Activated naive CD8-positive, alpha-beta T cell treated with anti-CD3 and anti-CD28 coated beads, Interleukin-2, amount 10 ng/mL, durations not matched to agents 7 days and 5 days (primary cell): ENCODE data around the gene ATP9B. TPM values are rescaled to one million over a fixed set of nuclear protein-coding genes. Genes with fewer than 3 reads are reported as not detected.

Source experiments
- ATAC-seq: fragments of 150-1000 bp; cut with Tn5 transposase; one replicate; pipeline ENCODE4 v1.10.0; 2021; ENCODE audit warnings: low read depth, moderate library complexity
- POLR2A ChIA-PET: fragments of 350-600 bp; sonication (Branson Sonifier 250); formaldehyde crosslinking; loops from one replicate; lab custom pipeline; 2021; ENCODE audit warnings: antibody characterized with exemption; lab: Charles Lee
- DNase-seq: peaks from one replicate; pipeline ENCODE4 v3.0.0; 2021
- H3K27ac Mint-ChIP-seq: one replicate; pipeline ENCODE4 v1.8.0; 2022; ENCODE audit warnings: mild to moderate bottlenecking, mixed read lengths
- H3K27me3 Mint-ChIP-seq: one replicate; pipeline ENCODE4 v1.8.0; 2022; ENCODE audit warnings: mild to moderate bottlenecking, moderate library complexity, mixed read lengths
- H3K36me3 Mint-ChIP-seq: one replicate; pipeline ENCODE4 v1.8.0; 2021; ENCODE audit warnings: mild to moderate bottlenecking, mixed read lengths
- H3K4me1 Mint-ChIP-seq: one replicate; pipeline ENCODE4 v1.8.0; 2021; ENCODE audit warnings: mixed read lengths
- H3K4me3 Mint-ChIP-seq: one replicate; pipeline ENCODE4 v1.8.0; 2022; ENCODE audit warnings: mild to moderate bottlenecking, moderate library complexity, mixed read lengths
- H3K9me3 Mint-ChIP-seq: one replicate; pipeline ENCODE4 v1.8.0; 2021; ENCODE audit warnings: mixed read lengths
- total RNA-seq, 2 experiments: library from RNA; stranded (reverse); gene quantifications; one replicate each; pipeline ENCODE4 v1.2.3, GENCODE V29; 2021

ATP9B gene
- total RNA-seq, 2 experiments from 2014 or later = 34.2 to 39.0 TPM

DNA sequence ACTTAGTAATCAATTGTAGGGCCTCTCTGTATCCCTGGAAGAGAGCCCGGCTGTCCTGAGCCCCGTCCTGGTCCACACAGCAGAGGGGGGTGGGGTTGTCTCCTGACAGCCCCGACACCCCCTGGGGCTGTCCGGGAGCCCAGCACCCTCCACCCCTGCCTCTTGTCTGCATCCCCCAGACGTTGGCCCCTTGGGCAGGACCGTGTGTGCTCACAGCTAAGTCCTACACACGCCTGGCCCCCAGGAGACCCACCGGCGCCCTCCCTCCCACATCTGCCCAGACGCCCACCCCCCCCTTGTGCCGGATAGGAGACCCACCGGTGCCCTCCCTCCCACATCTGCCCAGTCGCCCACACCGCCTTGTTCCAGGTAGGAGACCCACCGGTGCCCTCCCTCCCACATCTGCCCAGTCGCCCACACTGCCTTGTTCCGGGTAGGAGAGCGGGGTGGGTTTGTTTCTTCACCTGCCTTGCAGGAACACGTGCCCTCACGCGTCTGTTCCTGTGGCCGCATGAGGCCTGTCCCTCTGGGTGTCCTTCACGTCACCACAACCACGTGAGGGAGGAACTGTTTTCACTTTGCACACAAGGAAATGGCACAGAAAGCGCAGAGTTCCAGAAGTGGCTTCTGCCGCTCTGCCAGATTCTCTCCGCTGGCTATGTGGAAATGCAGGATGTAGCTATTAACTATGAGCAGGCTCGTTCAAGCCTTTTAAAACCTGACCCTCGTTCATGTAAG lies 265.5 kb downstream of the ATP9B start:
- Mint-ChIP-seq H3K4me3 (no peak overlapping the region), H3K4me1 (no peaks in the 10 kb centered on the region), H3K27me3 (no peaks in the 10 kb centered on the region), H3K9me3 (peaks cover 6% of the 10 kb centered on the region), H3K27ac (no peak overlapping the region), H3K36me3 (peaks cover 15% of the 10 kb centered on the region)
- ATAC-seq (no peak), DNase-seq (no peak)
- POLR2A ChIA-PET = no interaction called here

DNA sequence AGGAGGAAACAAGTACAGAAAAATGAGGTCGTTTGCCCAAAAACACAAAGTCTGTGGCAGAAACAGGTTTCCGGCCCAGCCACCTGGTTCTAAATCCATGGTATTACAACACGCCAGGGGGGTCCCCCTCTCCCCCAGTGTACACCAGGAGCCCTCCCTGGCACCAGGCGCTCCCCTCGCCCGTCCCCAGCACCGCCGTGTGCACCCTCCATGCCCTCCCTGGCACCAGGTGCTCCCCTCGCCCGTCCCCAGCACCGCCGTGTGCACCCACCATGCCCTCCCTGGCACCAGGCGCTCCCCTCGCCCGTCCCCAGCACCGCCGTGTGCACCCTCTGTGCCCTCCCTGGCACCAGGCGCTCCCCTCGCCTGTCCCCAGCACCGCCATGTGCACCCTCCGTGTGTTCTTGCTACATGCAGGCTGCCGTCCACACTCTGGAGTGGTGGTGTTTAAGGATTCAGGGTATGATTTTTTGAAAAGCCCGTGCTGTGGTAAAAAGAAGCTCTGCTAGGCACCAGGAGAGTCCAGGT lies 266.7 kb downstream of the ATP9B start:
- Mint-ChIP-seq H3K27me3 (no peaks in the 10 kb centered on the region), H3K4me1 (no peaks in the 10 kb centered on the region), H3K9me3 (peaks cover 6% of the 10 kb centered on the region), H3K36me3 (peaks cover 15% of the 10 kb centered on the region), H3K27ac (no peak overlapping the region), H3K4me3 (no peak overlapping the region)
- POLR2A ChIA-PET = no interaction called here
- ATAC-seq = no peak
- DNase-seq = no peak

DNA sequence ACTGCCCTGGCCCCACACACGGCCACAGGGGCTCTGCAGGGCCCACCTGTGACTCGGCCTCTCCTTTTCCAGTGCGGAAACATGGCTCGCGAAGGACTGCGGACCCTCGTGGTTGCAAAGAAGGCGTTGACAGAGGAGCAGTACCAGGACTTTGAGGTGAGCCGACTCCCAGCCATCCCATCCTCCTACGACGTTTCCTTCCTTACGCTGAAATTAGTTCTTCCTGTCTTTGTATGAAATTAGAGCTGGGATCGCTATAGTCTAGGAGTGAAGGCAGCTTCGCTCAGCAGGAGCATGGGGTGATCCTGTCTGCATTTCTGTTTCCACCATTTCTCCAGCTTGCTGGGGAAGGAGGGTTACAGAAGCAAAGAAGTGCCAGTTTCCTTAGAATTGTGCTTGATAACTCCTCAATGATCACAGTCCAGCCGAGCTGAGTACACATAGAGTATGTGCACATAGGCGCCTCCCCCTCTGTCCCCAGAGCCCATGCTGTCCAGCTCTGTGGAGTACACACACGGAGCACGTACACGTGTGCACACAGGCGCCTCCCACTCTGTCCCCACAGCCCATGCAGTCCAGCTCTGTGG lies 267.5 kb downstream of the ATP9B start:
- H3K4me1 Mint-ChIP-seq = no peaks in the 10 kb centered on the region
- POLR2A ChIA-PET = no interaction called here
- DNase-seq = no peak
- no peak overlapping the region for H3K27ac Mint-ChIP-seq
- peaks cover 6% of the 10 kb centered on the region for H3K9me3 Mint-ChIP-seq
- peaks cover 15% of the 10 kb centered on the region for H3K36me3 Mint-ChIP-seq
- ATAC-seq = no peak
- no peaks in the 10 kb centered on the region for H3K27me3 Mint-ChIP-seq
- H3K4me3 Mint-ChIP-seq = no peak overlapping the region

DNA sequence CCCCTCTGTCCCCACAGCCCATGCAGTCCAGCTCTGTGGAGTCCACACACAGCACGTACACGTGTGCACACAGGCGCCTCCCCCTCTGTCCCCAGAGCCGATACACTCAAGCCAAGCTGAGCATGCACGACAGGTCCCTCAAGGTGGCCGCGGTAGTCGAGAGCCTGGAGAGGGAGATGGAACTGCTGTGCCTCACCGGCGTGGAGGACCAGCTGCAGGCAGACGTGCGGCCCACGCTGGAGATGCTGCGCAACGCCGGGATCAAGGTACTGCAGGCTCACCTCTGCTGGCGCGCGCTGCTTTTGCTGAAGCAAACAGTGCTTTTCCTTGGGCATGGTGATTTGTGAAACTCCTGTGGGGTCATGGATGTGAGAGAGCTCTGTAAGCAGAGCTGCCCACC lies 268.0 kb downstream of the ATP9B start:
- Mint-ChIP-seq H3K9me3 (peaks cover 6% of the 10 kb centered on the region), H3K36me3 (peaks cover 19% of the 10 kb centered on the region), H3K27ac (no peak overlapping the region), H3K27me3 (no peaks in the 10 kb centered on the region), H3K4me3 (no peak overlapping the region), H3K4me1 (no peaks in the 10 kb centered on the region)
- DNase-seq (no peak), ATAC-seq (no peak)
- POLR2A ChIA-PET = no interaction called here

DNA sequence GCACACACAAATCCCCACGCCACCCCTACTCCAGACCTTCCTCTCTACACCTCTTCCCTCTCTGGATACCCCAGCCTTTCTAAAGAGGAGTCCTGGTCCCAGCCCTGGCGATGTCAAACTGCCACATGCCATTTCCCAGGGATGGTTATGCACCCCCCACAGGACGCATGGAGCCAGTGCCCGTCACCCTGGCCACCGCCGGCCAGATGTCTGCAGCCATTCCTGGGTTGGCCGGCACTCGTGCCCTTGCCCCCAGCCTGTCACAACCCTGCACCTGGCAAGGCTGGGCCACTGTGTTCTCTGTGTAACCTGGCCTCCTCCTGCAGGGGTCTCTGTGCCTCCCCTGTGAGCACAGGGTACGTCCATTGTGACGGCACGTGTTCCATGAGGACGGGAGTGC lies 268.4 kb downstream of the ATP9B start:
- no peak overlapping the region for H3K27ac Mint-ChIP-seq
- no peaks in the 10 kb centered on the region for H3K27me3 Mint-ChIP-seq
- H3K9me3 Mint-ChIP-seq = peaks cover 6% of the 10 kb centered on the region
- H3K4me3 Mint-ChIP-seq = no peak overlapping the region
- H3K4me1 Mint-ChIP-seq = no peaks in the 10 kb centered on the region
- DNase-seq (no peak), ATAC-seq (no peak)
- POLR2A ChIA-PET = no interaction called here
- H3K36me3 Mint-ChIP-seq = peaks cover 19% of the 10 kb centered on the region

DNA sequence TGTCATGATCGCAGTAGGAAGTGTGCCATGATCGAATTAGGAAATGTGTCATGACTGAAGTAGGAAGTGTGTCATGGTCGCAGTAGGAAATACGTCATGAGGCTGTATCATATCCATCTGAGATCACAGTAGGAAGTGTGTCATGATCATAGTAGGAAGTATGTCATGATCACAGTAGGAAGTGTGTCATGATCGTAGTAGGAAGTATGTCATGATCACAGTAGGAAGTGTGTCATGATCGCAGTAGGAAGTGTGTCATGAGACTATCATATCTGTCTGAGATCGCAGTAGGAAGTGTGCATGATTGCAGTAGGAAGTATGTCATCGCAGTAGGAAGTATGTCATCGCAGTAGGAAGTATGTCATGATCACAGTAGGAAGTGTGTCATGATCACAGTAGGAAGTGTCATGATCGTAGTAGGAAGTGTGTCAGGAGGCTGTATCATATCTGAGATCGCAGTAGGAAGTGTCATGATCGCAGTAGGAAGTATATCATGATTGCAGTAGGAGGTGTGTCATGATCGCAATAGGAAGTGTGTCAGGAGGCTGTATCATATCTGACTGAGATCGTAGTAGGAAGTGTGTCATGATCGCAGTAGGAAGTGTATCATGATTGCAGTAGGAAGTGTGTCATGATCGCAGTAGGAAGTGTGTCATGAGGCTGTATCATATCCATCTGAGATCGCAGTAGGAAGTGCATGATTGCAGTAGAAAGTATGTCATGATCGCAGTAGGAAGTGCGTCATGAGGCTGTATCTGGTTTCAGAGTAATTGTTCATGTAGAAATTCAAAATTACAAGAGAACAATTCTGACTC lies 270.1 kb downstream of the ATP9B start:
- Mint-ChIP-seq H3K9me3 (peaks cover 6% of the 10 kb centered on the region), H3K27ac (no peak overlapping the region), H3K4me3 (no peak overlapping the region), H3K36me3 (peaks cover 19% of the 10 kb centered on the region), H3K27me3 (no peaks in the 10 kb centered on the region), H3K4me1 (no peaks in the 10 kb centered on the region)
- no peak for ATAC-seq
- POLR2A ChIA-PET = no interaction called here
- DNase-seq = no peak

DNA sequence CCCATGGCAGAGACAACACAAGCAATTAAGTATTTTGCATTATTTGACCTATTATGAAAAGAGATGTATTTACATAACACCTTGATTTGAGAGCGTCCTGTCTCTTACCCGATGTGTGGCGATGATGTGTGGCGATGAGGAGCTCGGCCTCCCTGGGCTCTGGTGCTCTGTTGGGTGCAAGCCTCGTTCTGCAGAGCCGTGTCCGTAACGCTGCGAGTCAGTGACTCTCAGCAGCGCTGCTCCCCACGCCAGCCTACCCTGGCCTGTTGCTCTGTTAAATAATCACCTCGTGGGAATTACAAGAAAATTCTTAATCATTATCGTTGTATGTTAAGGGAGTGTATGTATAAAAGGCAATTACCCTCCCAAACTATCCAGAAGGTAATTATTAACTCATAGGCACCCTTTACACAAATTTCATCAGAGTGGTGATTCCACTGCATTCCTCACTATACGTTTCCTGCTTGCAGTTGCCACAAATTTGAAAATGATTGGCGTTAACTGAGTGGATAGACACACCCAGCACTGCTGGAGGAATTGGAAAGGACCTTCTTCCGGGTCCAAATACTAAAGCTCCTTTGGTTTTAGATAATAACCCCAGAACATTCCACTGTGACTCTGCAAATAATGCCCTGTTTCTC lies 274.5 kb downstream of the ATP9B start:
- Mint-ChIP-seq H3K4me1 (peaks cover 4% of the 10 kb centered on the region), H3K36me3 (peaks cover 29% of the 10 kb centered on the region), H3K27ac (no peak overlapping the region), H3K9me3 (peaks cover 6% of the 10 kb centered on the region), H3K4me3 (no peak overlapping the region), H3K27me3 (no peaks in the 10 kb centered on the region)
- ATAC-seq (no peak), DNase-seq (no peak)
- POLR2A ChIA-PET = no interaction called here

DNA sequence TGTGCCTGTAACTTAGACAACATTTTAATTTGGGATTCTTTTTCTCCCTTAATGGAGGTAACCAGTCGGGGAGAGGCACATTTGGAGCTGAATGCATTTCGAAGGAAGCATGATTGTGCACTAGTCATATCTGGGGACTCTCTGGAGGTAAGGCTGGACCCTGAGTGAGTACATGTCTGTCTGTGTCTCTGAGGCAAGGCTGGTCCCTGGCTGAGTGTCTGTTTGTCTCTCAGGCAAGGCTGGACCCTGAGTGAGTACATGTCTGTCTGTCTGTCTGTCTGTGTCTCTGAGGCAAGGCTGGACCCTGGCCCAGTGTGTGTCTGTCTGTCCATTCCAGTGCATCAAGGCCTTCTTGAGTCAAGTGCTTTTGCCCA lies 275.0 kb downstream of the ATP9B start:
- Mint-ChIP-seq H3K4me3 (no peak overlapping the region), H3K4me1 (peaks cover 4% of the 10 kb centered on the region), H3K27me3 (no peaks in the 10 kb centered on the region), H3K27ac (no peak overlapping the region), H3K9me3 (peaks cover 2% of the 10 kb centered on the region), H3K36me3 (peaks cover 24% of the 10 kb centered on the region)
- ATAC-seq = no peak
- no peak for DNase-seq
- POLR2A ChIA-PET = no interaction called here

DNA sequence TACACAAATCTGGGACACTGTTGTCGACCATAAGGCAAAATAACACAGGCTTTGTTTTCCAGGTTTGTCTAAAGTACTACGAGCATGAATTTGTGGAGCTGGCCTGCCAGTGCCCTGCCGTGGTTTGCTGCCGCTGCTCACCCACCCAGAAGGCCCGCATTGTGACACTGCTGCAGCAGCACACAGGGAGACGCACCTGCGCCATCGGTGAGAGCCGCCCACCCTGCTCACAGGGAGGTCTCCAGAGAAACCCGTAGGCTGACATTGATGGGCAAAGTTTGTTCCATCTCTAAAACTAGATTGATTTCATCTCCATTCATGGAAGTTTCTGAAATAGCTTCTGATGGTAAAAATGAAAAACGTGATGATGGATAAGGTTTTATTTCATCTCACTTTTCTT lies 276.2 kb downstream of the ATP9B start:
- POLR2A ChIA-PET = no interaction called here
- Mint-ChIP-seq H3K27ac (no peak overlapping the region), H3K4me1 (peaks cover 4% of the 10 kb centered on the region), H3K36me3 (peaks cover 19% of the 10 kb centered on the region), H3K4me3 (no peak overlapping the region), H3K9me3 (no peaks in the 10 kb centered on the region), H3K27me3 (no peaks in the 10 kb centered on the region)
- ATAC-seq (no peak), DNase-seq (no peak)

DNA sequence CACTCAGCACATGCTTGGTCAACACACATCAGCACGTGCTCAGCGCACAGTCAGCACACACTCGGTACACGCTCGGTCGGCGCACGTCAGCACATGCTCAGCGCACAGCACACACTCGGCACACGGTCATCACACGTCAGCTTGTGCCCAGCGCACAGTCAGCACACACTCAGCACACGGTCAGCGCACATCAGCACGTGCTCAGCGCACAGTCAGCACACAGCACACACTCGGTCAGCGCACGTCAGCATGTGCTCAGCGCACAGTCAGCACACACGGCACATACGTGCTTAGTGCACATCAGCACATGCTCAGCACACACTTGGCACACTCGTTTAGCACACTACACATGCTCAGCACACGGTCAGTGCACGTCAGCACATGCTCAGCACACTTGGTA lies 276.8 kb downstream of the ATP9B start:
- ATAC-seq (no peak), DNase-seq (no peak)
- Mint-ChIP-seq H3K36me3 (peaks cover 19% of the 10 kb centered on the region), H3K4me1 (peaks cover 4% of the 10 kb centered on the region), H3K9me3 (no peaks in the 10 kb centered on the region), H3K27me3 (no peaks in the 10 kb centered on the region), H3K27ac (no peak overlapping the region), H3K4me3 (no peak overlapping the region)
- POLR2A ChIA-PET = no interaction called here

DNA sequence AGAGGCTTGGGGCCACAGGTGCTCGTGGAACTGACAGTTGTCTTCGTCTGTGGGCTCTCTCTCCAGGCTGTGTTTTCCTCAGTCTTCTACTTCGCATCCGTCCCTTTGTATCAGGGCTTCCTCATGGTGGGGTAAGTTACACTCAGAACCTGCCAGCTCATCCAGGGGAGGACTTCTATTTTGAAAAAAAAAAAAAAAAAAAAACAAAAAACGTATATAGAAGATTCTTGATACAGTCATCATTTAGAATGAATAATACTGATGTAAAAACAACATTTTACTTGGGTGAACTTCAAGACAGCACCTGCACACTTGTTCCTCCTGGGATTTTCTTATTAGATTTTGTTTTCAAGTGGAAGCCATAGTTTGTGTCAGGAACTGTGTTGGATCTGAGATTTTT lies 278.9 kb downstream of the ATP9B start:
- no peak overlapping the region for H3K27ac Mint-ChIP-seq
- H3K4me3 Mint-ChIP-seq = no peak overlapping the region
- POLR2A ChIA-PET = no interaction called here
- H3K27me3 Mint-ChIP-seq = no peaks in the 10 kb centered on the region
- no peaks in the 10 kb centered on the region for H3K9me3 Mint-ChIP-seq
- peaks cover 15% of the 10 kb centered on the region for H3K36me3 Mint-ChIP-seq
- no peak for ATAC-seq
- H3K4me1 Mint-ChIP-seq = peaks cover 4% of the 10 kb centered on the region
- no peak for DNase-seq

DNA sequence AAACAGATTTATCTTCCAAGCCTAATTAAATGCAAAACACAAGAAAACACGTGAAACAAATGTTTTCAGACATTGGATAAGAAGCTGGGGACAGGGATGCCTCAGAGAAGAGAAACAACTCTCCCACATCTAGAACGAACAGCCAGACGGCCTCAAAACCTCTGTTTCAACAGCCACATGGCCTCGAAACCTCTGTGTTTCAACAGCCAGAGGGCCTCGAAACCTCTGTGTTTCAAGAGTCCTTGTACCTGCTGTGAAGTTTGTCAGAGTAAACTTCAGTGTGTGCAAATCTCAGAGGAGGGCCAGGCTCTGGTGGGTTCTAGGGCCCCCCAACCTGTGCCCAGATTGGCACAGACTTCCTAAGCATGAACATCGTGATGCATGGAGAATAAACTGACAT lies 283.2 kb downstream of the ATP9B start:
- DNase-seq = no peak
- Mint-ChIP-seq H3K36me3 (no peaks in the 10 kb centered on the region), H3K27ac (no peak overlapping the region), H3K4me1 (peaks cover 4% of the 10 kb centered on the region), H3K4me3 (no peak overlapping the region), H3K9me3 (no peaks in the 10 kb centered on the region), H3K27me3 (no peaks in the 10 kb centered on the region)
- POLR2A ChIA-PET = no interaction called here
- no peak for ATAC-seq

DNA sequence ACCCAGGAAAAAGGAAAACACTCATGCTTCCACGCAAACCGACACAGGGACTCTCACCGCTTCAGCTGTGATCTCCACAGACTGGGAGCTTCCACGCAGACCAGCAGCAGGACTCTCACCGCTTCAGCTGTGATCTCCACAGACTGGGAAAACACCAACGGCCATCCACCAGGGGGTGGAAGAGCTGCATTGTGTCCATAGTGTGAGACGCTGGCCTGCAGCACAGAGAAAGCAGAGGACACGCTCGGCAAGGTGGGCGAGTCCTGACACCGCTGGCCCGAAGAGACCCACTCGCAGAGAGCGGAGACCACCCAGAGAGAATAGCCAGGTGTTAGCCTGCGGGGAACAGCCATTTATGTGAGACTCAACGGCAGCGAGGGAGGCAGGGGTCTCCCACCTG lies 284.1 kb downstream of the ATP9B start:
- H3K4me3 Mint-ChIP-seq = no peak overlapping the region
- POLR2A ChIA-PET = no interaction called here
- DNase-seq (no peak), ATAC-seq (no peak)
- no peaks in the 10 kb centered on the region for H3K36me3 Mint-ChIP-seq
- no peak overlapping the region for H3K27ac Mint-ChIP-seq
- no peaks in the 10 kb centered on the region for H3K9me3 Mint-ChIP-seq
- H3K4me1 Mint-ChIP-seq = peaks cover 2% of the 10 kb centered on the region
- H3K27me3 Mint-ChIP-seq = no peaks in the 10 kb centered on the region
